ENCODE measurements around the gene ACTL10. TPM values are rescaled to one million over a fixed set of nuclear protein-coding genes. Genes with fewer than 3 reads are reported as not detected.

The ACTL10 gene
- total and polyA plus RNA-seq, 2 of the 13 experiments (the other 11 are each of a cell fraction or from before 2014, with no cell fraction given): not detected

GRCh38 chr20:33701629-33702450, 35.1 kb downstream of the ACTL10 start (continued):
- TF ChIP-seq FOXA1 (IDR thresholded peaks at IDR 0.05) (0 out of 2 replicates have a peak, but pooled peaks have one; percentile 37), FOXA1 (CRISPR knock-in tag; IDR thresholded peaks at IDR 0.05) (peak; percentile 83), ZFP36 (IDR thresholded peaks at IDR 0.05; ENCODE audit: borderline replicate concordance, low read depth, low read length, partially characterized antibody) (no peak), ZNF768 (CRISPR knock-in tag; IDR thresholded peaks at IDR 0.05) (peak; percentile 84), ZNF484 (CRISPR knock-in tag; IDR thresholded peaks at IDR 0.05; ENCODE audit: borderline replicate concordance, low read depth) (no peak), ZNF264 (CRISPR knock-in tag; IDR thresholded peaks at IDR 0.05) (peak; percentile 94), ZNF749 (CRISPR knock-in tag; IDR thresholded peaks at IDR 0.05; ENCODE audit: borderline replicate concordance) (no peak), HOXA5 (CRISPR knock-in tag; IDR thresholded peaks at IDR 0.05) (no peak), MED1 (CRISPR knock-in tag; IDR thresholded peaks at IDR 0.05) (peak; percentile 91), UBTF (CRISPR knock-in tag; IDR thresholded peaks at IDR 0.05) (peak; percentile 86), SYNCRIP (IDR thresholded peaks at IDR 0.05; ENCODE audit: insufficient read depth, low read depth, low read length) (no peak), ZNF83 (CRISPR knock-in tag; IDR thresholded peaks at IDR 0.05; ENCODE audit: borderline replicate concordance) (peak; percentile 84; the same call in 1 of the 2 replicates), ZFY (CRISPR knock-in tag; IDR thresholded peaks at IDR 0.05) (peak; percentile 13; the same call in 1 of the 2 replicates), ATF1 (CRISPR knock-in tag; IDR thresholded peaks at IDR 0.05) (no peak), TGIF2 (CRISPR knock-in tag; IDR thresholded peaks at IDR 0.05) (peak; percentile 87), HOXA9 (CRISPR knock-in tag; IDR thresholded peaks at IDR 0.05; ENCODE audit: borderline replicate concordance) (no peak), SNRNP70 (IDR thresholded peaks at IDR 0.05; ENCODE audit: low read depth, low read length) (no peak), SMYD3 (CRISPR knock-in tag; IDR thresholded peaks at IDR 0.05) (no peak), NFATC3 (CRISPR knock-in tag; IDR thresholded peaks at IDR 0.05) (no peak), MBNL3 (CRISPR knock-in tag; conservative IDR thresholded peaks at IDR 0.05) (no peak), ZC3H13 (CRISPR knock-in tag; IDR thresholded peaks at IDR 0.05) (peak; percentile 83; the same call in 1 of the 2 replicates)
- TF ChIP-seq, protein P1, sequence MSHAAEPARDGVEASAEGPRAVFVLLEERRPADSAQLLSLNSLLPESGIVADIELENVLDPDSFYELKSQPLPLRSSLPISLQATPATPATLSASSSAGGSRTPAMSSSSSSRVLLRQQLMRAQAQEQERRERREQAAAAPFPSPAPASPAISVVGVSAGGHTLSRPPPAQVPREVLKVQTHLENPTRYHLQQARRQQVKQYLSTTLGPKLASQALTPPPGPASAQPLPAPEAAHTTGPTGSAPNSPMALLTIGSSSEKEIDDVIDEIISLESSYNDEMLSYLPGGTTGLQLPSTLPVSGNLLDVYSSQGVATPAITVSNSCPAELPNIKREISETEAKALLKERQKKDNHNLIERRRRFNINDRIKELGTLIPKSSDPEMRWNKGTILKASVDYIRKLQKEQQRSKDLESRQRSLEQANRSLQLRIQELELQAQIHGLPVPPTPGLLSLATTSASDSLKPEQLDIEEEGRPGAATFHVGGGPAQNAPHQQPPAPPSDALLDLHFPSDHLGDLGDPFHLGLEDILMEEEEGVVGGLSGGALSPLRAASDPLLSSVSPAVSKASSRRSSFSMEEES (CRISPR knock-in tag; IDR thresholded peaks at IDR 0.05): peak; percentile 77
- TF ChIP-seq, protein P2, sequence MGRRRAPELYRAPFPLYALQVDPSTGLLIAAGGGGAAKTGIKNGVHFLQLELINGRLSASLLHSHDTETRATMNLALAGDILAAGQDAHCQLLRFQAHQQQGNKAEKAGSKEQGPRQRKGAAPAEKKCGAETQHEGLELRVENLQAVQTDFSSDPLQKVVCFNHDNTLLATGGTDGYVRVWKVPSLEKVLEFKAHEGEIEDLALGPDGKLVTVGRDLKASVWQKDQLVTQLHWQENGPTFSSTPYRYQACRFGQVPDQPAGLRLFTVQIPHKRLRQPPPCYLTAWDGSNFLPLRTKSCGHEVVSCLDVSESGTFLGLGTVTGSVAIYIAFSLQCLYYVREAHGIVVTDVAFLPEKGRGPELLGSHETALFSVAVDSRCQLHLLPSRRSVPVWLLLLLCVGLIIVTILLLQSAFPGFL (CRISPR knock-in tag; IDR thresholded peaks at IDR 0.05): no peak
